Muscle of leg (tissue), 11 donors: ENCODE results near the gene TM7SF3. TPM values are rescaled to one million over a fixed set of nuclear protein-coding genes. Genes with fewer than 3 reads are reported as not detected.

Source experiments
- DNase-seq: peaks from one replicate; pipeline ENCODE4 v3.0.0; 2013
- H3K27ac ChIP-seq: one replicate; pipeline ENCODE4 v1.5.1; 2013; ENCODE audit warnings: mild to moderate bottlenecking, low read length, control low read depth
- H3K27me3 ChIP-seq: one replicate; pipeline ENCODE4 v1.6.1; 2013; ENCODE audit warnings: low read length; ENCODE audit not compliant: control insufficient read depth, insufficient read depth
- H3K36me3 ChIP-seq: one replicate; pipeline ENCODE4 v1.6.1; 2013; ENCODE audit warnings: low read length; ENCODE audit not compliant: control insufficient read depth, insufficient read depth
- H3K4me1 ChIP-seq: one replicate; pipeline ENCODE4 v1.6.1; 2013; ENCODE audit warnings: low read length; ENCODE audit not compliant: control insufficient read depth, insufficient read depth
- H3K4me3 ChIP-seq: one replicate; pipeline ENCODE4 v1.5.1; 2013; ENCODE audit warnings: low read length, control low read depth
- H3K9me3 ChIP-seq: replicated peaks from 2 replicates; pipeline ENCODE4 v1.6.1; 2013; ENCODE audit warnings: low read depth, low read length; ENCODE audit not compliant: control insufficient read depth
- WGBS: methylation state at CpG from one replicate; pipeline ENCODE4 v1.1.5; 2013; ENCODE audit warnings: missing lambda C conversion rate; ENCODE audit not compliant: insufficient coverage; 5-methylcytosine and 5-hydroxymethylcytosine counted together
- polyA plus RNA-seq, 8 donors: library from polyadenylated mRNA; unstranded; fragments of 120-200 nt; gene quantifications; one replicate each; pipeline versions ENCODE4 v1.2.1 to v1.2.3, GENCODE V29; 2013; ENCODE audit warnings: inconsistent platforms in 1 of 8, low replicate concordance in 1 of 8; ENCODE audit not compliant: insufficient read length in 8 of 8, insufficient read depth in 1 of 8
- total RNA-seq: library from RNA; stranded (reverse); fragments of 120-200 nt; gene quantifications from one replicate; pipeline ENCODE4 v1.2.4, GENCODE V29; 2013

TM7SF3 gene
- total and polyA plus RNA-seq, 9 donors: 23.7 to 31.4 (median 28.5) TPM

GRCh38 chr12:26988703-26989102, 25.5 kb downstream of the TM7SF3 start:
- Histone ChIP-seq H3K27ac (no peak overlapping the region), H3K27me3 (no peaks in the 10 kb centered on the region), H3K36me3 (no peaks in the 10 kb centered on the region), H3K4me1 (no peaks in the 10 kb centered on the region), H3K9me3 (no peaks in the 10 kb centered on the region), H3K4me3 (no peak overlapping the region)
- no peak for DNase-seq
- no CpG with 5 or more reads among the region's 4 CpGs for whole genome bisulfite sequencing

- Histone ChIP-seq H3K27ac (no peak overlapping the region), H3K36me3 (no peaks in the 10 kb centered on the region), H3K4me3 (no peak overlapping the region), H3K4me1 (no peaks in the 10 kb centered on the region), H3K27me3 (no peaks in the 10 kb centered on the region), H3K9me3 (no peaks in the 10 kb centered on the region)
- WGBS: 88% methylated on average over 3 of the region's 10 CpGs
- peak; percentile 47 for DNase-seq
Measured at GRCh38 chr12:26987634-26988424, 26.4 kb downstream of the TM7SF3 start.

GRCh38 chr12:26982866-26983265, 31.3 kb downstream of the TM7SF3 start:
- Histone ChIP-seq H3K36me3 (peaks cover 4% of the 10 kb centered on the region), H3K4me1 (no peaks in the 10 kb centered on the region), H3K9me3 (no peaks in the 10 kb centered on the region), H3K27ac (no peak overlapping the region), H3K27me3 (no peaks in the 10 kb centered on the region), H3K4me3 (no peak overlapping the region)
- no peak for DNase-seq
- WGBS: no CpG with 5 or more reads among the region's 2 CpGs

GRCh38 chr12:26979733-26980132, 34.5 kb downstream of the TM7SF3 start:
- no peak for DNase-seq
- Histone ChIP-seq H3K9me3 (no peaks in the 10 kb centered on the region), H3K27ac (no peak overlapping the region), H3K4me1 (no peaks in the 10 kb centered on the region), H3K27me3 (no peaks in the 10 kb centered on the region), H3K4me3 (no peak overlapping the region), H3K36me3 (peaks cover 10% of the 10 kb centered on the region)
- 92% methylated on average over 11 of the region's 11 CpGs for WGBS

GRCh38 chr12:26978801-26979200, 35.4 kb downstream of the TM7SF3 start:
- no peak for DNase-seq
- Histone ChIP-seq H3K36me3 (peaks cover 12% of the 10 kb centered on the region), H3K27ac (no peak overlapping the region), H3K9me3 (no peaks in the 10 kb centered on the region), H3K27me3 (no peaks in the 10 kb centered on the region), H3K4me3 (no peak overlapping the region), H3K4me1 (no peaks in the 10 kb centered on the region)
- WGBS: no CpG with 5 or more reads among the region's 1 CpG

- 100% methylated on average over 1 of the region's 2 CpGs for WGBS
- DNase-seq: peak; percentile 30
- H3K36me3 ChIP-seq: peaks cover 14% of the 10 kb centered on the region
- no peaks in the 10 kb centered on the region for H3K27me3 ChIP-seq
- no peaks in the 10 kb centered on the region for H3K9me3 ChIP-seq
- no peaks in the 10 kb centered on the region for H3K4me1 ChIP-seq
- H3K4me3 ChIP-seq: no peak overlapping the region
- H3K27ac ChIP-seq: no peak overlapping the region
Measured at GRCh38 chr12:26976687-26977086, 37.5 kb downstream of the TM7SF3 start.

GRCh38 chr12:26971963-26972362, 42.2 kb downstream of the TM7SF3 start:
- H3K4me3 ChIP-seq: no peak overlapping the region

GRCh38 chr12:26970136-26970535, 44.0 kb downstream of the TM7SF3 start:
- H3K27me3 ChIP-seq: no peaks in the 10 kb centered on the region
- no peak for DNase-seq
- peaks cover 22% of the 10 kb centered on the region for H3K36me3 ChIP-seq
- no peaks in the 10 kb centered on the region for H3K4me1 ChIP-seq
- no peak overlapping the region for H3K27ac ChIP-seq
- no peaks in the 10 kb centered on the region for H3K9me3 ChIP-seq
- H3K4me3 ChIP-seq: no peak overlapping the region
- WGBS: 83% methylated on average over 1 of the region's 2 CpGs

More at GRCh38 chr12:26971963-26972362, 42.2 kb downstream of the TM7SF3 start:
- Histone ChIP-seq H3K9me3 (no peaks in the 10 kb centered on the region), H3K27ac (no peak overlapping the region), H3K4me1 (no peaks in the 10 kb centered on the region), H3K36me3 (peaks cover 24% of the 10 kb centered on the region), H3K27me3 (no peaks in the 10 kb centered on the region)
- DNase-seq: no peak
- no CpG with 5 or more reads among the region's 2 CpGs for WGBS

- Histone ChIP-seq H3K4me3 (no peak overlapping the region), H3K9me3 (no peaks in the 10 kb centered on the region), H3K4me1 (no peaks in the 10 kb centered on the region), H3K36me3 (peaks cover 16% of the 10 kb centered on the region), H3K27ac (no peak overlapping the region), H3K27me3 (no peaks in the 10 kb centered on the region)
- no peak for DNase-seq
- WGBS: 100% methylated on average over 2 of the region's 3 CpGs
Measured at GRCh38 chr12:26966842-26967241, 47.3 kb downstream of the TM7SF3 start.

GRCh38 chr12:26963413-26963812, 50.8 kb downstream of the TM7SF3 start:
- H3K4me3 ChIP-seq: no peak overlapping the region
- WGBS: no CpG with 5 or more reads among the region's 1 CpG
- no peaks in the 10 kb centered on the region for H3K9me3 ChIP-seq
- no peak for DNase-seq
- H3K4me1 ChIP-seq: no peaks in the 10 kb centered on the region
- H3K36me3 ChIP-seq: peaks cover 10% of the 10 kb centered on the region
- H3K27me3 ChIP-seq: no peaks in the 10 kb centered on the region
- H3K27ac ChIP-seq: no peak overlapping the region
